ENCODE measurements around the gene TLR10.
"Not testable (repeated sequence)": the region's sequence is repeated elsewhere in the genome, so short reads cannot be mapped to it uniquely, and the experiment has no call there.

TLR10 gene

DNA sequence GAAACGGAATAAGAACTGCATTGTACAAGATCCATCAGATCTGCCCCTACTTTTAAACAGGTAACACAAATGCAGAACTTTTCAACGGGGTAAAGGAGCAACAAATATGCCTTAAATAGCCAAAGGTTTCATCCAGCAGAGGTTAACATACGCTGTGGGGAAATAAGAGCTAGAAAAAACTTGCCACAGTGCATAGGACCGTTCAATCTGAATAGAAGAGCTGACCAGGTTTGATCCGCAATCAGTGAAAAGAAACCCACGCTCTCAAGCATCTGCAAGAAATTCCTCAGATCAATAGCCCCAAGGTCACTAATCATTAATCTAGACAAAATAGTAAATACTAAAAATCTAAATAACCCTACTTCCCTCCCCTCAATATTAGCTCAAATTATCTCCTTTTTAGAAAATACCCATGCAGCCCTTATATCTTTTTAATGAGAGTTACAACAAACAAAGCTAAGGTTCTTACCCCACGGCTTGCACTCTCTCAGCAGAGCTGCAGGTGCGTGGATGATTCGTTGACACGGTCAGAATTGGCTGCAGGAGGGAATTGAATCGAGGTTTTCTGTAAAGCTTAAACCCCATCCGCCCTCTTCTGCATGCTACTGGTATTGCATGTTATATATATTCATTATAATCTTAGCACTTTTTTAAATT lies at the start of gene TLR10:
Gene TLR10 (minus strand): TSS at position 539 of the 657 bp plus-strand sequence. CDS start 7,400 bp downstream, outside the sequence.
- peak; percentile 39 for DNase-seq (ENCODE audit: low spot score)

DNA sequence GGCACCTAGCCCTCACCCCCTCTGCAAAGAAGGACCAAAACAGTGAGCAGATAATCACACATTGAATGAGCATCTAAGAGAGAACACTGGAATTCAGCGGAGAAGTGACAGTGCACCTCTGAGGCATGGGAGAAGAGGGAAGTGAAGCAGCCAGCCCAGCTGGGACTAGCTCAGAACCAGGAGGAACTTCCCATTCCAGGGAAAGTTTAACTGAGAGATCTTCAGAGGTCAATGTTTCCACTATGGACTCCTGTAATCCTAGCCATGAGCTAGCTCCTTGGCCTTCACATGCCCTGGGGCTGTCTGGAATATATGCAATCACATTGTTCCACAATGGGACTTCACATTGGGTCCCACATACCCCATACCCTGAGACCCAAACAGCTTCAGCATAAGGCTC lies 49.4 kb upstream of the TLR10 start:
- no peak for DNase-seq (ENCODE audit: low spot score)

GRCh38 chr4:38831653-38832052 lies 48.9 kb upstream of the TLR10 start:
- DNase-seq (ENCODE audit: low spot score), result no peak

GRCh38 chr4:38829237-38829636 lies 46.4 kb upstream of the TLR10 start:
- DNase-seq (ENCODE audit: low spot score), result no peak

GRCh38 chr4:38823766-38824165 lies 41.0 kb upstream of the TLR10 start:
- DNase-seq (ENCODE audit: low spot score), result no peak

DNA sequence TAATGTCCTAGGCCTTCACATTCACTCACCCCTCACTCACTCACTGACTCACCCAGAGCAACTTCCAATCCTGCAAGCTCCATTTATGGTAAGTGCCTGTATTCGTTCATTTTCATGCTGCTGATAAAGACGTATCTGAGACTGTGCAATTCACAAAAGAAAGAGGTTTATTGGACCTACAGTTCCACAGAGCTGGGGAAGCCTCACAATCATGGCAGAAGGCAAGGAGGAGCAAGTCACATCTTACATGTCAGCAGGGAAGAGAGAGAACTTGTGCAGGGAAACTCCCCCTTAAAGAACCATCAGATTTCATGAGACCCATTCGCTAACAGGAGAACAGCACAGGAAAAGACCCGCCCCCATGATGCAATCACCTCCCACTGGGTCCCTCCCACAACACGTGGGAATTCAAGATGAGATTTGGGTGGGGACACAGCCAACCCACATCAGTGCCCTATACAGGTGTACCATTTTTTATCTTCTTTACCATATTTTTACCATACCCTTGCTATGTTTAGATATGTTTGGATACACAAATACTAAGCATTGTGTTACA lies 40.0 kb upstream of the TLR10 start:
- no peak for DNase-seq (ENCODE audit: low spot score)

GRCh38 chr4:38821739-38822138 lies 38.9 kb upstream of the TLR10 start:
- no peak for DNase-seq (ENCODE audit: low spot score)

- no peak for DNase-seq (ENCODE audit: low spot score)
Observed at GRCh38 chr4:38820329-38821061, 37.7 kb upstream of the TLR10 start.

DNA sequence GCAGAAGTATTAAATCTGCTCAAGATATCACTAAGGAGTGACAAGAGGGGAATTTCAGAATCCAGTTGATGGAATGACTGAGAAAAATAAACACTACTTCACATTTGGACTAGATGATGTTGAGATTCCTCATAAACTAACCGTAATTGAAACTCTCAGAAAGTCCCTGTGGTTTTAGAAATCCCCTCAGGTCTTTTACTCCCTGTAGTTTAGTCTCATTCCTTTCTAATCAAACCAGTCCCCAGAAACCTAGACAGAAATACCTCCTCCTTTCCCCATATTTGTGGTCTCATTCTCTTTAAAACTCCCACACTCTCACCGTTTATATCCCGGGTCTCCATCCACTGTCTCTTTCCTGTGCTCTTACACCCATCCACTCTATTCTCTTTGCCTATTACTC lies 36.8 kb upstream of the TLR10 start:
- DNase-seq (ENCODE audit: low spot score), result no peak

DNA sequence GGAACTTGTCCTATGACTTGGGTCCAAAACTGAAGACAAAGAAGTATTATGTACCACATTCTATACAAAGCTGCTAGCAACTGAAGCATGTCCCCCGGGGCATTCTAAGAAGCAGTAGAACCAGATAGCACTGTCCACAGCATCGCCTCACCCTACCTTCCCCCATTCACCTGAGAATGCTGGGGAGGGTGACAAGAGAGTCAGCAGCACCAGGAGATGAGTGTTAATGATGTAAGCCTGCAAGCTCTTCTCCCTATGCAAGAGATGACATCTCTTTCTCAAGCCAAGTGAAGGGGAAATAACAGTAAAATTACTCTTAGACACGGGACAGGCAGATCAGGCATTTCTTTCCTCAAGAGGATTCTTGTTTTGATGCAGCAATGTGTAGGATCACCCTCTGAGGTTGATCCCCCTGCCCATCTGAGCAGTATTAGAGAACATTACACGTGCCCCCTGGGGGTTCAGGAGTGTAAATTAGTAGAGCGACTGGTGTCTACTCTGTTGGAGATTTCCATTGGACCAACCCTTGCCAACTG lies 35.7 kb upstream of the TLR10 start:
- DNase-seq (ENCODE audit: low spot score), result no peak

DNA sequence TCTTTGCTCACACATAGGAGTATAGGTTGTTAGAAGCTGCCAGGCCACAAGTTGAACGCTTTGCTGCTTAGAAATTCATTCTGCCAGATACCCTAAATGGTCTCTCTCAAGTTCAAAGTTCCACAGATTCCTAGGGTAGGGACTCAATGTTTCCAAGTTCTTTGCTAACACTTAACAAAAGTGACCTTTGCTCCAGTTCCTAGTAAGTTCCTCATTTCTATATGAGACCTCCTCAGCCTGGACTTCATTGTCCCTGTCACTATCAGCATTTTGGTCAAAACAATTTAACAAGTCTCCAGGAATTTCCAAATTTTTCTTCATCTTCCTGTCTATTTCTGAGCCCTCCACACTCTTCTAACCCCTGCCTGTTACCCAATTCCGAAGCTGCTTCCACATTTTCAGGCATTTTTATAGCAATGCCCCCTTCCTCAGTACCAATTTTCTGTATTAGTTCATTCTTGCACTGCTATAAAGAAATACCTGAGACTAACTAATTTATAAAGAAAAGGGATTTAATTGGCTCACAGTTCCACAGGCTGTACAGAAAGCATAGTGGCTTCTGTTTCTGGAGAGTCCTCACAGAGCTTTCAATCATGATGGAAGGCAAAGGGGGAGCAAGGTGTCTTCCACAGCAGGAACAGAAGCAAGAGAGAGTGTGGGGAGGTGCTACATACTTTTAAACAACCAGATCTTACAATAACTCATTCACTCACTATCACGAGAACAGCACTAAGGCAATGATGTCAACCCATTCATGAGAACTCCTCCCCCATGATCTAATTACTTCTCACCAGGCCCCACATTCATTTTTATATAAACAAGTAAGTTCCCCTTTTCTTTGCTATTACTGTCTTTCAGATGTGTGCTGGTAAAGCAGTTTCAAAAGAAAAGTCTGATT lies 33.3 kb upstream of the TLR10 start:
- peak; percentile 58 for DNase-seq (ENCODE audit: low spot score)

- no peak for DNase-seq (ENCODE audit: low spot score)
Observed at GRCh38 chr4:38814386-38814785, 31.6 kb upstream of the TLR10 start.

- DNase-seq (ENCODE audit: low spot score), result no peak
Observed at GRCh38 chr4:38811297-38811696, 28.5 kb upstream of the TLR10 start.

DNA sequence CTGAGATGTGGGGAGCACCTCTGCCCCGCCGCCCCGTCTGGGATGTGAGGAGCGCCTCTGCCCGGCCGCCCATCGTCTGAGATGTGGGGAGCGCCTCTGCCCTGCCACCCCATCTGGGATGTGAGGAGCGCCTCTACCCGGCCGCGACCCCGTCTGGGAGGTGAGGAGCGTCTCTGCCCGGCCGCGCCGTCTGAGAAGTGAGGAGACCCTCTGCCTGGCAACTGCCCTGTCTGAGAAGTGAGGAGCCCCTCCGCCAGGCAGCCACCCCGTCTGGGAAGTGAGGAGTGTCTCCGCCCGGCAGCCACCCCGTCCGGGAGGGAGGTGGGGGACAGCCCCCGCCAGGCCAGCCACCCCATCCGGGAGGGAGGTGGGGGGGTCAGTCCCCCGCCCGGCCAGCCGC lies 24.7 kb upstream of the TLR10 start:
- DNase-seq (ENCODE audit: low spot score), result not testable (repeated sequence)

- DNase-seq (ENCODE audit: low spot score), result not testable (repeated sequence)
Observed at GRCh38 chr4:38806251-38806650, 23.5 kb upstream of the TLR10 start.

- DNase-seq (ENCODE audit: low spot score), result peak; percentile 42
Observed at GRCh38 chr4:38805530-38806145, 22.8 kb upstream of the TLR10 start.

- DNase-seq (ENCODE audit: low spot score), result peak; percentile 43
Observed at GRCh38 chr4:38804654-38805295, 22.0 kb upstream of the TLR10 start, which contains the start of gene TLR1. TSS of gene TLR1 (minus strand) at chr4:38804791. CDS start at chr4:38798831, 5,960 bp downstream.

DNA sequence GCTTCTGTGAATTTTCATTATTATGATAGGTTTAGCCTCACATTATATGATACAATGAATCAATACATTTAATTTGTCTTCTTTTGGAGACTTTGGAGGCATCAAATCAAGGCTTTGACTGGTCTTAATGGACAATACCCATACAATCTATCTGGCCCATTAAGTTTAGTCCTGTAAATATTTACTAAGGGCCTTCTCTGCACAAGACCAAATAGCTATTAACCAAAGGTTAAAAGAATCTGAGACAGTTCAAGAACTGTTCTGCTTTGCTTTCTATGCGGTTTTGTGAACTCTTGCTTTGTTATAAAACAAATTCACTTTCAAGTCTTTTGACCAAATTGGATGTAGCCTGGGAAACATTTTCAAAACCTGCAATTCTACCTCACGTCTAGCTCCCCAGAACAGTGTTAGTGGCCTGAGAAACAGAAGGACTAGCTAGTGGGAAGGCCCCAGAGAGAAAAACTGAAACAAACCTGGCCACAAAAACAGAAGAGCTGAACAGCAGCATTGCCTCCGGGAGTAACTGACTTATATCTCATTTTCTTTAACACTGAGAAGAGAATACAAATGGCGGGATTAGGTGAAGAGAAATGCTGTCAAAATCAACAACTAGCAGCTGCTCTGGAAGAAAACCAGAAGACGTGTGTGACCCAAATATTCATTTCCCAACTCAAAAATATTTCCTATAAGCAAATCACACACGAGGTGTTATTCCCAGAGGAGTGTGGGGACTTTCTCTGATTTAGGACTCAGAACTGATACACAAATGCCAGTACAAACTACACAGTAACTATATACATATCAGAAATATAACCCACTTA lies 21.3 kb upstream of the TLR10 start:
- peak; percentile 12 for DNase-seq (ENCODE audit: low spot score)

- DNase-seq (ENCODE audit: low spot score), result no peak
Observed at GRCh38 chr4:38802561-38803355, 20.0 kb upstream of the TLR10 start.

All from putamen (tissue), 1 donor.